ENCODE results near the gene TRMO.
"Not testable (repeated sequence)": the region's sequence is repeated elsewhere in the genome, so short reads cannot be mapped to it uniquely, and the experiment has no call there.

TRMO gene

GRCh38 chr9:97963232-97963631 is 40.9 kb upstream of the TRMO start:
- Histone ChIP-seq H2BK15ac (replicated peaks; ENCODE audit: low read depth) (no peak overlapping the region), H3K27ac (ENCODE audit: low read depth, low read length) (no peak overlapping the region), H3K56ac (ENCODE audit: low read length) (no peak overlapping the region), H3K4ac (ENCODE audit: low read depth, low read length) (no peak overlapping the region), H3K23ac (ENCODE audit: low read length) (no peak overlapping the region), H3K4me2 (ENCODE audit: low read length) (no peak overlapping the region), H3K9ac (ENCODE audit: low read length) (no peak overlapping the region), H2BK5ac (ENCODE audit: low read length) (no peak overlapping the region), H3K18ac (ENCODE audit: low read length) (no peak overlapping the region), H2AK5ac (ENCODE audit: low read length) (no peak overlapping the region), H3K4me3 (ENCODE audit: low read length) (no peak overlapping the region), H2BK120ac (ENCODE audit: low read depth, low read length) (no peak overlapping the region), H3K4me1 (ENCODE audit: control insufficient read depth, low read depth, low read length) (no peaks in the 10 kb centered on the region), H3K79me2 (ENCODE audit: control insufficient read depth, insufficient read depth, low read length) (no peaks in the 10 kb centered on the region), H3K79me1 (ENCODE audit: low read length) (no peaks in the 10 kb centered on the region), H3K27me3 (ENCODE audit: insufficient read depth, low read length, poor library complexity) (no peaks in the 10 kb centered on the region), H4K8ac (ENCODE audit: low read depth, low read length) (no peak overlapping the region), H4K5ac (ENCODE audit: low read length) (no peak overlapping the region), H3K36me3 (ENCODE audit: control insufficient read depth, insufficient read depth, low read length) (no peaks in the 10 kb centered on the region)
- no CpG with 5 or more reads among the region's 2 CpGs for WGBS (ENCODE audit: extremely low coverage, insufficient coverage, low lambda C conversion rate)
- DNase-seq: no peak

- no peak for DNase-seq
- WGBS (ENCODE audit: extremely low coverage, insufficient coverage, low lambda C conversion rate): no CpG with 5 or more reads among the region's 5 CpGs
Measured at GRCh38 chr9:97962575-97962974, 40.3 kb upstream of the TRMO start.

GRCh38 chr9:97962136-97962535 is 39.8 kb upstream of the TRMO start:
- no CpG with 5 or more reads among the region's 4 CpGs for WGBS (ENCODE audit: extremely low coverage, insufficient coverage, low lambda C conversion rate)
- Histone ChIP-seq H3K27me3 (ENCODE audit: insufficient read depth, low read length, poor library complexity) (no peaks in the 10 kb centered on the region), H3K23ac (ENCODE audit: low read length) (no peak overlapping the region), H3K9ac (ENCODE audit: low read length) (no peak overlapping the region), H3K36me3 (ENCODE audit: control insufficient read depth, insufficient read depth, low read length) (no peaks in the 10 kb centered on the region), H3K18ac (ENCODE audit: low read length) (no peak overlapping the region), H2BK15ac (replicated peaks; ENCODE audit: low read depth) (no peak overlapping the region), H3K4me1 (ENCODE audit: control insufficient read depth, low read depth, low read length) (no peaks in the 10 kb centered on the region), H4K5ac (ENCODE audit: low read length) (no peak overlapping the region), H3K4me3 (ENCODE audit: low read length) (no peak overlapping the region), H2BK5ac (ENCODE audit: low read length) (no peak overlapping the region), H2AK5ac (ENCODE audit: low read length) (no peak overlapping the region), H3K56ac (ENCODE audit: low read length) (no peak overlapping the region), H3K79me1 (ENCODE audit: low read length) (no peaks in the 10 kb centered on the region), H3K27ac (ENCODE audit: low read depth, low read length) (no peak overlapping the region), H3K79me2 (ENCODE audit: control insufficient read depth, insufficient read depth, low read length) (no peaks in the 10 kb centered on the region), H2BK120ac (ENCODE audit: low read depth, low read length) (no peak overlapping the region), H3K4ac (ENCODE audit: low read depth, low read length) (no peak overlapping the region), H3K4me2 (ENCODE audit: low read length) (no peak overlapping the region), H4K8ac (ENCODE audit: low read depth, low read length) (no peak overlapping the region)
- DNase-seq: no peak

More at GRCh38 chr9:97962575-97962974, 40.3 kb upstream of the TRMO start:
- Histone ChIP-seq H3K23ac (ENCODE audit: low read length) (no peak overlapping the region), H3K27me3 (ENCODE audit: insufficient read depth, low read length, poor library complexity) (no peaks in the 10 kb centered on the region), H3K36me3 (ENCODE audit: control insufficient read depth, insufficient read depth, low read length) (no peaks in the 10 kb centered on the region), H3K18ac (ENCODE audit: low read length) (no peak overlapping the region), H3K27ac (ENCODE audit: low read depth, low read length) (no peak overlapping the region), H3K4me2 (ENCODE audit: low read length) (no peak overlapping the region), H3K79me2 (ENCODE audit: control insufficient read depth, insufficient read depth, low read length) (no peaks in the 10 kb centered on the region), H2AK5ac (ENCODE audit: low read length) (no peak overlapping the region), H3K9ac (ENCODE audit: low read length) (no peak overlapping the region), H3K56ac (ENCODE audit: low read length) (no peak overlapping the region), H3K79me1 (ENCODE audit: low read length) (no peaks in the 10 kb centered on the region), H2BK120ac (ENCODE audit: low read depth, low read length) (no peak overlapping the region), H4K8ac (ENCODE audit: low read depth, low read length) (no peak overlapping the region), H2BK5ac (ENCODE audit: low read length) (no peak overlapping the region), H3K4me3 (ENCODE audit: low read length) (no peak overlapping the region), H4K5ac (ENCODE audit: low read length) (no peak overlapping the region), H3K4ac (ENCODE audit: low read depth, low read length) (no peak overlapping the region), H2BK15ac (replicated peaks; ENCODE audit: low read depth) (no peak overlapping the region), H3K4me1 (ENCODE audit: control insufficient read depth, low read depth, low read length) (no peaks in the 10 kb centered on the region)

- H3K4me3 ChIP-seq (ENCODE audit: low read length): no peak overlapping the region
- H3K79me1 ChIP-seq (ENCODE audit: low read length): no peaks in the 10 kb centered on the region
- H3K4ac ChIP-seq (ENCODE audit: low read depth, low read length): no peak overlapping the region
- no peaks in the 10 kb centered on the region for H3K79me2 ChIP-seq (ENCODE audit: control insufficient read depth, insufficient read depth, low read length)
- H3K36me3 ChIP-seq (ENCODE audit: control insufficient read depth, insufficient read depth, low read length): no peaks in the 10 kb centered on the region
- no peak overlapping the region for H2BK120ac ChIP-seq (ENCODE audit: low read depth, low read length)
- H2BK15ac ChIP-seq (replicated peaks; ENCODE audit: low read depth): no peak overlapping the region
- H3K27me3 ChIP-seq (ENCODE audit: insufficient read depth, low read length, poor library complexity): no peaks in the 10 kb centered on the region
- H3K18ac ChIP-seq (ENCODE audit: low read length): no peak overlapping the region
- H3K27ac ChIP-seq (ENCODE audit: low read depth, low read length): no peak overlapping the region
- no peak overlapping the region for H3K23ac ChIP-seq (ENCODE audit: low read length)
- H3K4me1 ChIP-seq (ENCODE audit: control insufficient read depth, low read depth, low read length): no peaks in the 10 kb centered on the region
- H2BK5ac ChIP-seq (ENCODE audit: low read length): no peak overlapping the region
- H3K9ac ChIP-seq (ENCODE audit: low read length): no peak overlapping the region
- no CpG with 5 or more reads among the region's 2 CpGs for WGBS (ENCODE audit: extremely low coverage, insufficient coverage, low lambda C conversion rate)
- H4K8ac ChIP-seq (ENCODE audit: low read depth, low read length): no peak overlapping the region
- no peak overlapping the region for H3K56ac ChIP-seq (ENCODE audit: low read length)
- no peak overlapping the region for H3K4me2 ChIP-seq (ENCODE audit: low read length)
- H4K5ac ChIP-seq (ENCODE audit: low read length): no peak overlapping the region
- H2AK5ac ChIP-seq (ENCODE audit: low read length): no peak overlapping the region
- no peak for DNase-seq
Measured at GRCh38 chr9:97961361-97961760, 39.1 kb upstream of the TRMO start.

- H2BK5ac ChIP-seq (ENCODE audit: low read length); H3K79me1 ChIP-seq (ENCODE audit: low read length); H2AK5ac ChIP-seq (ENCODE audit: low read length); H3K4ac ChIP-seq (ENCODE audit: low read depth, low read length); H3K4me3 ChIP-seq (ENCODE audit: low read length); DNase-seq; H2BK120ac ChIP-seq (ENCODE audit: low read depth, low read length); H3K23ac ChIP-seq (ENCODE audit: low read length); H4K5ac ChIP-seq (ENCODE audit: low read length); H3K18ac ChIP-seq (ENCODE audit: low read length); H2BK15ac ChIP-seq (replicated peaks; ENCODE audit: low read depth); H3K4me1 ChIP-seq (ENCODE audit: control insufficient read depth, low read depth, low read length); H3K36me3 ChIP-seq (ENCODE audit: control insufficient read depth, insufficient read depth, low read length); H4K8ac ChIP-seq (ENCODE audit: low read depth, low read length); H3K4me2 ChIP-seq (ENCODE audit: low read length); H3K79me2 ChIP-seq (ENCODE audit: control insufficient read depth, insufficient read depth, low read length); H3K9ac ChIP-seq (ENCODE audit: low read length); H3K27ac ChIP-seq (ENCODE audit: low read depth, low read length); H3K56ac ChIP-seq (ENCODE audit: low read length); H3K27me3 ChIP-seq (ENCODE audit: insufficient read depth, low read length, poor library complexity): not testable (repeated sequence)
- no CpG with 5 or more reads among the region's 9 CpGs for WGBS (ENCODE audit: extremely low coverage, insufficient coverage, low lambda C conversion rate)
Measured at GRCh38 chr9:97960678-97961328, 38.5 kb upstream of the TRMO start.

- DNase-seq: no peak
- no peaks in the 10 kb centered on the region for H3K79me1 ChIP-seq (ENCODE audit: low read length)
- H3K9ac ChIP-seq (ENCODE audit: low read length): no peak overlapping the region
- H3K27ac ChIP-seq (ENCODE audit: low read depth, low read length): no peak overlapping the region
- H3K27me3 ChIP-seq (ENCODE audit: insufficient read depth, low read length, poor library complexity): no peaks in the 10 kb centered on the region
- H3K4me3 ChIP-seq (ENCODE audit: low read length): no peak overlapping the region
- H3K4me1 ChIP-seq (ENCODE audit: control insufficient read depth, low read depth, low read length): no peaks in the 10 kb centered on the region
- no peak overlapping the region for H4K5ac ChIP-seq (ENCODE audit: low read length)
- no peak overlapping the region for H3K23ac ChIP-seq (ENCODE audit: low read length)
- no peak overlapping the region for H4K8ac ChIP-seq (ENCODE audit: low read depth, low read length)
- H3K18ac ChIP-seq (ENCODE audit: low read length): no peak overlapping the region
- H2BK15ac ChIP-seq (replicated peaks; ENCODE audit: low read depth): no peak overlapping the region
- H3K4ac ChIP-seq (ENCODE audit: low read depth, low read length): no peak overlapping the region
- no peak overlapping the region for H2BK5ac ChIP-seq (ENCODE audit: low read length)
- H3K4me2 ChIP-seq (ENCODE audit: low read length): no peak overlapping the region
- H2AK5ac ChIP-seq (ENCODE audit: low read length): no peak overlapping the region
- no peaks in the 10 kb centered on the region for H3K36me3 ChIP-seq (ENCODE audit: control insufficient read depth, insufficient read depth, low read length)
- no peaks in the 10 kb centered on the region for H3K79me2 ChIP-seq (ENCODE audit: control insufficient read depth, insufficient read depth, low read length)
- H3K56ac ChIP-seq (ENCODE audit: low read length): no peak overlapping the region
- no peak overlapping the region for H2BK120ac ChIP-seq (ENCODE audit: low read depth, low read length)
Measured at GRCh38 chr9:97959585-97959984, 37.3 kb upstream of the TRMO start.
